ENCODE measurements around the gene ZNF302.

DNA sequence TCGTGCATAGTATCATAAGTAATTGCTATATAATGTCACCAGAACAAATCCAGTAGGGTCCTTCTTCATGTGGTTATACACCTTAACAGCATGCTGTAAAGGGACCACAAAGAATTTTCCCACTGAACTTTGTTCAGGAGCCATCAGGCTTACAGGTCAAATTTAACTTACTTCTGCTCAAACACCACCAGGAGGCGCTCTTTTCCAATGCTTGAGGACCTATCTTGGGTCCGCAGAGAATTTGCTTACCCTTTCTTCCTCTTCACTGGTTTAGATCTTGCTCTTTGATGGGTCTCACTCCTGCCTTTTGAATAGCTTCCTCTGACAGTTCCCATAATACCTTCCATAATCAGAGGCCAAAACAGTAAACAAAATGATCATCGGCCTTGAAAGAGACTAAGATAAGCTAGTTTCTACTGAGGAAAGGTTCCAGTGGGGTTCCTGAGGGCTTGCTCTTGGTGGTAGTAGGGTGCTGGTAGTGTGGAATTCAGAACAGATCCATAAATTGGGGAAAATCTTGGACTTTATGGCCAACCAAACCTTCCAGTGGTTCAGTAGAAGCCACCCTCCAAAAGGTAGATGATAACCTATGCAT lies 37.9 kb upstream of the ZNF302 start:
- TF ChIP-seq FOXA1 (IDR thresholded peaks at IDR 0.05) = no peak
- no peak for TF ChIP-seq SP1 (IDR thresholded peaks at IDR 0.05)
- no peak for TF ChIP-seq BHLHE40 (IDR thresholded peaks at IDR 0.05; ENCODE audit: borderline replicate concordance)
- no peak for TF ChIP-seq ARNT (IDR thresholded peaks at IDR 0.05)
- TF ChIP-seq FOXM1 (IDR thresholded peaks at IDR 0.05; ENCODE audit: borderline replicate concordance) = no peak

Data from HEK293T (cell line).